GM19099 (cell line): ENCODE results near the gene ANO2.

Source experiments
- POLR2A ChIP-seq: IDR thresholded peaks from 3 replicates; pipeline ENCODE4 v1.6.1; 2011; ENCODE audit warnings: low read depth; ENCODE audit not compliant: insufficient read length; ENCODE audit errors: extremely low read depth

The ANO2 gene

GRCh38 chr12:5665615-5666014 lies 279.4 kb downstream of the ANO2 start:
- TF ChIP-seq POLR2A: no peak

GRCh38 chr12:5661811-5662210 lies 283.2 kb downstream of the ANO2 start:
- TF ChIP-seq POLR2A: no peak

GRCh38 chr12:5660238-5660637 lies 284.8 kb downstream of the ANO2 start:
- TF ChIP-seq POLR2A: no peak

- no peak for TF ChIP-seq POLR2A
Observed at GRCh38 chr12:5656836-5657235, 288.2 kb downstream of the ANO2 start.

- no peak for TF ChIP-seq POLR2A
Observed at GRCh38 chr12:5655120-5655519, 289.9 kb downstream of the ANO2 start.

GRCh38 chr12:5654019-5654418 lies 291.0 kb downstream of the ANO2 start:
- no peak for TF ChIP-seq POLR2A

- TF ChIP-seq POLR2A: no peak
Observed at GRCh38 chr12:5650829-5651461, 294.1 kb downstream of the ANO2 start.

- TF ChIP-seq POLR2A: no peak
Observed at GRCh38 chr12:5650281-5650680, 294.8 kb downstream of the ANO2 start.

- TF ChIP-seq POLR2A: no peak
Observed at GRCh38 chr12:5648692-5649359, 296.2 kb downstream of the ANO2 start.

- no peak for TF ChIP-seq POLR2A
Observed at GRCh38 chr12:5643266-5643665, 301.8 kb downstream of the ANO2 start.

- no peak for TF ChIP-seq POLR2A
Observed at GRCh38 chr12:5637698-5638097, 307.4 kb downstream of the ANO2 start.

GRCh38 chr12:5636907-5637306 lies 308.2 kb downstream of the ANO2 start:
- no peak for TF ChIP-seq POLR2A

GRCh38 chr12:5633106-5633505 lies 312.0 kb downstream of the ANO2 start:
- TF ChIP-seq POLR2A: no peak

GRCh38 chr12:5632453-5632852 lies 312.6 kb downstream of the ANO2 start:
- no peak for TF ChIP-seq POLR2A

GRCh38 chr12:5631497-5631896 lies 313.6 kb downstream of the ANO2 start:
- TF ChIP-seq POLR2A: no peak

GRCh38 chr12:5630726-5631125 lies 314.3 kb downstream of the ANO2 start:
- no peak for TF ChIP-seq POLR2A

- TF ChIP-seq POLR2A: no peak
Observed at GRCh38 chr12:5628501-5628900, 316.6 kb downstream of the ANO2 start.
